T-cell (primary cell): Measurements from ENCODE around the gene OR12D2. TPM values are rescaled to one million over a fixed set of nuclear protein-coding genes. Genes with fewer than 3 reads are reported as not detected.
A peak's percentile ranks its signal among the peaks of the same experiment; 100 is the strongest.
"Not testable (repeated sequence)": the region's sequence is repeated elsewhere in the genome, so short reads cannot be mapped to it uniquely, and the experiment has no call there.

ENCODE experiments used
- ATAC-seq, 4 experiments: fragments of 200-7000 bp in 3 of 4; fragments of 150-1000 bp in 1 of 4; cut with Tn5 transposase; replicated peaks in 1 of 4; 1 replicate in 3 of 4; 2 replicates in 1 of 4; pipeline ENCODE4 v1.10.0; 2021; ENCODE audit warnings: moderate library complexity in 3 of 4, mild to moderate bottlenecking in 2 of 4, moderate number of reproducible peaks in 1 of 4
- CTCF ChIA-PET, 2 donors: fragments of 300-600 bp; sonication (Branson Sonifier 250); formaldehyde crosslinking; loops; one replicate each; lab custom pipeline; 2022; ENCODE audit warnings: antibody characterized with exemption in 2 of 2; lab: Charles Lee
- POLR2A ChIA-PET, 2 donors: fragments of 300-600 bp; sonication (Branson Sonifier 250); formaldehyde crosslinking; loops; one replicate each; lab custom pipeline; 2022; ENCODE audit warnings: antibody characterized with exemption in 2 of 2; lab: Charles Lee
- DNase-seq, 35 experiments: peaks; one replicate each; pipeline versions ENCODE4 v3.0.0 to v3.0.0-alpha.2; 2013 to 2023
- H3K27ac ChIP-seq: one replicate; pipeline ENCODE4 v1.5.1; 2013; ENCODE audit warnings: low read length
- H3K27me3 ChIP-seq, 2 experiments: replicated peaks in 1 of 2; 1 replicate in 1 of 2; 2 replicates in 1 of 2; pipeline versions ENCODE4 v1.6.1 to v1.7.0; 2013; ENCODE audit warnings: low read length in 1 of 2, mixed read lengths in 1 of 2; ENCODE audit not compliant: control insufficient read depth in 2 of 2, insufficient read depth in 2 of 2; ENCODE audit errors: extremely low read depth in 1 of 2
- H3K36me3 ChIP-seq, 2 donors: 1 replicate in 1 of 2; 2 replicates in 1 of 2; pipeline versions ENCODE4 v1.6.1 to v1.7.0; 2013; ENCODE audit warnings: low read length in 1 of 2; ENCODE audit not compliant: control insufficient read depth in 2 of 2, insufficient read depth in 1 of 2; ENCODE audit errors: extremely low read depth in 1 of 2
- H3K4me1 ChIP-seq, 2 experiments: 1 replicate in 1 of 2; 2 replicates in 1 of 2; pipeline versions ENCODE4 v1.6.1 to v1.7.0; 2013; ENCODE audit warnings: low read length in 2 of 2, mixed read lengths in 1 of 2; ENCODE audit not compliant: insufficient read depth in 2 of 2, control insufficient read depth in 1 of 2; ENCODE audit errors: extremely low read depth in 1 of 2
- H3K4me3 ChIP-seq, 2 donors: 1 replicate in 1 of 2; 2 replicates in 1 of 2; pipeline versions ENCODE4 v1.5.1 to v1.7.0; 2013; ENCODE audit warnings: mild to moderate bottlenecking in 2 of 2, low read length in 1 of 2, moderate library complexity in 1 of 2; ENCODE audit not compliant: control insufficient read depth in 1 of 2; ENCODE audit errors: extremely low read depth in 1 of 2
- H3K9me3 ChIP-seq: 2 replicates; pipeline ENCODE4 v1.7.0; 2013
- H3K27ac Mint-ChIP-seq, 2 donors: one replicate each; pipeline ENCODE4 v1.8.0; 2020 to 2021; ENCODE audit warnings: mild to moderate bottlenecking in 2 of 2, mixed read lengths in 2 of 2
- H3K27me3 Mint-ChIP-seq, 2 donors: one replicate each; pipeline ENCODE4 v1.8.0; 2021 to 2022; ENCODE audit warnings: mixed read lengths in 2 of 2
- H3K36me3 Mint-ChIP-seq: one replicate; pipeline ENCODE4 v1.8.0; 2021; ENCODE audit warnings: mixed read lengths
- H3K4me1 Mint-ChIP-seq, 3 donors: one replicate each; pipeline ENCODE4 v1.8.0; 2020 to 2022; ENCODE audit warnings: mixed read lengths in 3 of 3, mild to moderate bottlenecking in 1 of 3
- H3K4me3 Mint-ChIP-seq, 3 donors: one replicate each; pipeline ENCODE4 v1.8.0; 2020 to 2022; ENCODE audit warnings: mild to moderate bottlenecking in 3 of 3, mixed read lengths in 3 of 3, moderate library complexity in 3 of 3
- H3K9me3 Mint-ChIP-seq, 3 donors: one replicate each; pipeline ENCODE4 v1.8.0; 2020 to 2022; ENCODE audit warnings: mixed read lengths in 3 of 3
- WGBS: methylation state at CpG from one replicate; pipeline ENCODE4 v1.1.5; 2013; ENCODE audit warnings: missing lambda C conversion rate; ENCODE audit not compliant: insufficient coverage; 5-methylcytosine and 5-hydroxymethylcytosine counted together
- total RNA-seq, 35 experiments: library from RNA in 6 of 35; stranded (reverse) in 6 of 35; fragments of 120-200 nt in 1 of 35; gene quantifications; one replicate each; pipeline versions ENCODE4 v1.2.1 to v1.2.4 and lab custom pipeline; 2013 to 2026

OR12D2 gene
- not detected for total RNA-seq
- not detected for total RNA-seq (2013)
- 0 reads per million in 29 experiments for total RNA-seq (lab: John Stamatoyannopoulos, UW)

GRCh38 chr6:29395331-29395730 is at the start of gene OR12D2:
Gene OR12D2 (plus strand): TSS chr6:29395631. CDS start chr6:29396700, 1,069 bp downstream.
- DNase-seq (no peak), ATAC-seq (no peak)
- Histone ChIP-seq H3K9me3 (no peaks in the 10 kb centered on the region), H3K4me1 (no peaks in the 10 kb centered on the region), H3K27me3 (peaks cover 0 to 12% of the 10 kb centered on the region in 2 experiments), H3K27ac (no peak within 1 kb of the TSS), H3K36me3 (no peaks in the 10 kb centered on the region), H3K4me3 (no peak within 1 kb of the TSS)
- ChIA-PET POLR2A (no interaction called here), CTCF (no interaction called here)
- Mint-ChIP-seq H3K4me1 (no peaks in the 10 kb centered on the region), H3K27ac (no peak within 1 kb of the TSS), H3K36me3 (no peaks in the 10 kb centered on the region), H3K4me3 (no peak within 1 kb of the TSS), H3K9me3 (no peaks in the 10 kb centered on the region), H3K27me3 (peaks cover 42 to 48% of the 10 kb centered on the region in 2 donors)

- POLR2A ChIA-PET, H3K4me1 ChIP-seq, H3K27ac ChIP-seq, H3K27me3 ChIP-seq, CTCF ChIA-PET, H3K9me3 ChIP-seq, H3K36me3 Mint-ChIP-seq, DNase-seq, H3K36me3 ChIP-seq, ATAC-seq, H3K4me1 Mint-ChIP-seq, H3K4me3 ChIP-seq, H3K4me3 Mint-ChIP-seq: not testable (repeated sequence)
- WGBS = no CpG with 5 or more reads among the region's 3 CpGs
- Mint-ChIP-seq H3K9me3 (peaks cover 7 to 11% (median 8%) of the 10 kb centered on the region in 3 donors), H3K27me3 (peaks cover 40 to 51% of the 10 kb centered on the region in 2 donors), H3K27ac (peak overlapping the region in 1 of 2 donors; percentile 29)
Observed at GRCh38 chr6:29349348-29349747, 46.1 kb upstream of the OR12D2 start.

GRCh38 chr6:29354980-29355379 is 40.5 kb upstream of the OR12D2 start:
- peaks cover 0 to 7% of the 10 kb centered on the region in 2 experiments for H3K27me3 ChIP-seq
- no peak overlapping the region for H3K4me3 ChIP-seq
- no peaks in the 10 kb centered on the region for H3K9me3 ChIP-seq
- no peak for DNase-seq
- no peaks in the 10 kb centered on the region for H3K4me1 ChIP-seq
- H3K27me3 Mint-ChIP-seq = peaks cover 59 to 60% of the 10 kb centered on the region in 2 donors
- H3K36me3 ChIP-seq = no peaks in the 10 kb centered on the region
- peaks cover 4 to 11% (median 7%) of the 10 kb centered on the region in 3 donors for H3K9me3 Mint-ChIP-seq
- H3K4me3 Mint-ChIP-seq = no peak overlapping the region
- H3K27ac ChIP-seq = no peak overlapping the region
- POLR2A ChIA-PET = no interaction called here
- no peak overlapping the region for H3K27ac Mint-ChIP-seq
- no peak for ATAC-seq
- H3K36me3 Mint-ChIP-seq = no peaks in the 10 kb centered on the region
- CTCF ChIA-PET = no interaction called here
- no peaks in the 10 kb centered on the region for H3K4me1 Mint-ChIP-seq

GRCh38 chr6:29355603-29356002 is 39.8 kb upstream of the OR12D2 start:
- no peaks in the 10 kb centered on the region for H3K36me3 Mint-ChIP-seq
- Histone ChIP-seq H3K27ac (no peak overlapping the region), H3K27me3 (peaks cover 0 to 12% of the 10 kb centered on the region in 2 experiments), H3K9me3 (no peaks in the 10 kb centered on the region), H3K4me3 (no peak overlapping the region), H3K4me1 (no peaks in the 10 kb centered on the region), H3K36me3 (no peaks in the 10 kb centered on the region)
- no peak overlapping the region for H3K4me3 Mint-ChIP-seq
- no peaks in the 10 kb centered on the region for H3K4me1 Mint-ChIP-seq
- DNase-seq = no peak
- no CpG with 5 or more reads among the region's 1 CpG for WGBS
- no peak for ATAC-seq
- CTCF ChIA-PET = no interaction called here
- POLR2A ChIA-PET = no interaction called here
- peaks cover 56 to 64% of the 10 kb centered on the region in 2 donors for H3K27me3 Mint-ChIP-seq
- no peak overlapping the region for H3K27ac Mint-ChIP-seq
- H3K9me3 Mint-ChIP-seq = peaks cover 4 to 11% (median 7%) of the 10 kb centered on the region in 3 donors

GRCh38 chr6:29368765-29369164 is 26.7 kb upstream of the OR12D2 start, which contains the start of gene OR5V1:
Gene OR5V1 (minus strand): TSS chr6:29368865. CDS start chr6:29356195, 12,670 bp downstream.
- no peaks in the 10 kb centered on the region for H3K4me1 Mint-ChIP-seq
- H3K27ac Mint-ChIP-seq = no peak within 1 kb of the TSS
- ChIA-PET CTCF (no interaction called here), POLR2A (no interaction called here)
- Histone ChIP-seq H3K4me3 (no peak within 1 kb of the TSS), H3K27me3 (peaks cover 0 to 2% of the 10 kb centered on the region in 2 experiments), H3K27ac (no peak within 1 kb of the TSS), H3K9me3 (no peaks in the 10 kb centered on the region), H3K36me3 (no peaks in the 10 kb centered on the region), H3K4me1 (no peaks in the 10 kb centered on the region)
- peaks cover 29 to 35% of the 10 kb centered on the region in 2 donors for H3K27me3 Mint-ChIP-seq
- no peak for DNase-seq
- no peaks in the 10 kb centered on the region for H3K36me3 Mint-ChIP-seq
- WGBS = 48% methylated on average over 2 of the region's 3 CpGs
- H3K9me3 Mint-ChIP-seq = no peaks in the 10 kb centered on the region
- no peak for ATAC-seq
- no peak within 1 kb of the TSS for H3K4me3 Mint-ChIP-seq

- no peaks in the 10 kb centered on the region for H3K9me3 ChIP-seq
- no peak within 1 kb of the TSS for H3K27ac ChIP-seq
- no peaks in the 10 kb centered on the region for H3K36me3 ChIP-seq
- DNase-seq = no peak
- no peaks in the 10 kb centered on the region for H3K36me3 Mint-ChIP-seq
- WGBS = no CpG with 5 or more reads among the region's 1 CpG
- H3K27me3 Mint-ChIP-seq = peaks cover 33 to 38% of the 10 kb centered on the region in 2 donors
- H3K9me3 Mint-ChIP-seq = no peaks in the 10 kb centered on the region
- no peak within 1 kb of the TSS for H3K4me3 Mint-ChIP-seq
- H3K27ac Mint-ChIP-seq = no peak within 1 kb of the TSS
- ATAC-seq = no peak
- no peaks in the 10 kb centered on the region for H3K4me1 Mint-ChIP-seq
- H3K27me3 ChIP-seq = peaks cover 0 to 9% of the 10 kb centered on the region in 2 experiments
- H3K4me3 ChIP-seq = no peak within 1 kb of the TSS
- CTCF ChIA-PET = interaction anchor here in 1 of 2 donors (0.6 kb wide), 1 partner anchor 537 kb away, joined by 3 read pairs; no protein-coding TSS in a partner anchor
- POLR2A ChIA-PET = interaction anchor here in 1 of 2 donors (0.6 kb wide), 1 partner anchor 13 kb away, joined by 3 read pairs; no protein-coding TSS in a partner anchor
- no peaks in the 10 kb centered on the region for H3K4me1 ChIP-seq
Observed at GRCh38 chr6:29375191-29375590, 20.2 kb upstream of the OR12D2 start, which contains the start of gene OR12D3. Gene OR12D3 (minus strand): TSS chr6:29375291. CDS start chr6:29375287, 4 bp downstream.
